ENCODE results near the gene SLC2A11. TPM values are rescaled to one million over a fixed set of nuclear protein-coding genes. Genes with fewer than 3 reads are reported as not detected.

SLC2A11 gene
- total and polyA plus RNA-seq, 10 of the 15 experiments (the other 5 are each of a cell fraction or from before 2014, with no cell fraction given) = 0.98 to 18.3 (median 8.6) TPM

DNA sequence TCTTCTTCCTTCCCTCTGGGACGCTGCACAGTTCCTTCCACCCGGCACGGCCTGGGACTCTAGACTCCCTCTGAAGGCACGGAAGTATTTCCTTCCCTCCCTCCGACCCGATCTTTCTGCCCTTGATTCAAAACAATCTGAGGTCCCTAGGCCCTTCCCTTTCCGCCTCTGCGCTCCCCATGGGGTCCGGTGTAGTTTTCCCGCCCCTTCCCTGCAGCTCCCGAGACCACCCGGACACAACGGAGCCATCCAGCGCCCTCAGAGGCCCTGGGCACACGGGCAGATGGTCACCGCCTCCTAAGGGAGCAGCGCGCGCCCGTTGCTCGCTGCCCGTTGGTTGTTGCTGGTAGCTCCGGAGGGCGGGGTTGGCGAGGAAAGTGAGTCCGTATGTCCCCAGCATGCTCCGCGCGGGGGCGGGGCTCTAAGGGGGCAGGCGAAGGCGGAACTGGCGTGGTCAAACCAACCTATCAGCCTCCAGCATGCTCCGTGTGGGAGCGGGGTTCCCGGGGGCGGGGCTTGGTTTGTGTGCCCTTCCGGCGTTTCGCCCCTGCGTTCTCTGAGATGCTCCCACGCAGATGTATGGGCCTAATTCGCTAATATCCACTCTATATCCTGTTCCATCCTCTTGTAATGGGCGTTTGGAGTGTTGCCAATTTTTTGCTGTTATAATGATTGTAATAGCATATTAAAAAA, 56.1 kb downstream of the SLC2A11 start (continued):
- TF ChIP-seq, protein P1, sequence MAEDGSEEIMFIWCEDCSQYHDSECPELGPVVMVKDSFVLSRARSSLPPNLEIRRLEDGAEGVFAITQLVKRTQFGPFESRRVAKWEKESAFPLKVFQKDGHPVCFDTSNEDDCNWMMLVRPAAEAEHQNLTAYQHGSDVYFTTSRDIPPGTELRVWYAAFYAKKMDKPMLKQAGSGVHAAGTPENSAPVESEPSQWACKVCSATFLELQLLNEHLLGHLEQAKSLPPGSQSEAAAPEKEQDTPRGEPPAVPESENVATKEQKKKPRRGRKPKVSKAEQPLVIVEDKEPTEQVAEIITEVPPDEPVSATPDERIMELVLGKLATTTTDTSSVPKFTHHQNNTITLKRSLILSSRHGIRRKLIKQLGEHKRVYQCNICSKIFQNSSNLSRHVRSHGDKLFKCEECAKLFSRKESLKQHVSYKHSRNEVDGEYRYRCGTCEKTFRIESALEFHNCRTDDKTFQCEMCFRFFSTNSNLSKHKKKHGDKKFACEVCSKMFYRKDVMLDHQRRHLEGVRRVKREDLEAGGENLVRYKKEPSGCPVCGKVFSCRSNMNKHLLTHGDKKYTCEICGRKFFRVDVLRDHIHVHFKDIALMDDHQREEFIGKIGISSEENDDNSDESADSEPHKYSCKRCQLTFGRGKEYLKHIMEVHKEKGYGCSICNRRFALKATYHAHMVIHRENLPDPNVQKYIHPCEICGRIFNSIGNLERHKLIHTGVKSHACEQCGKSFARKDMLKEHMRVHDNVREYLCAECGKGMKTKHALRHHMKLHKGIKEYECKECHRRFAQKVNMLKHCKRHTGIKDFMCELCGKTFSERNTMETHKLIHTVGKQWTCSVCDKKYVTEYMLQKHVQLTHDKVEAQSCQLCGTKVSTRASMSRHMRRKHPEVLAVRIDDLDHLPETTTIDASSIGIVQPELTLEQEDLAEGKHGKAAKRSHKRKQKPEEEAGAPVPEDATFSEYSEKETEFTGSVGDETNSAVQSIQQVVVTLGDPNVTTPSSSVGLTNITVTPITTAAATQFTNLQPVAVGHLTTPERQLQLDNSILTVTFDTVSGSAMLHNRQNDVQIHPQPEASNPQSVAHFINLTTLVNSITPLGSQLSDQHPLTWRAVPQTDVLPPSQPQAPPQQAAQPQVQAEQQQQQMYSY (CRISPR knock-in tag; IDR thresholded peaks at IDR 0.05) = no peak
- TF ChIP-seq NR2C1 (IDR thresholded peaks at IDR 0.05) = no peak
- TF ChIP-seq USF1 (IDR thresholded peaks at IDR 0.05; ENCODE audit: borderline replicate concordance, extremely low read length, insufficient read depth, low read depth, low read length) = no peak
- peak; percentile 98 for TF ChIP-seq PML (IDR thresholded peaks at IDR 0.05; ENCODE audit: low read length)
- peak; percentile 58; the same call in 1 of the 2 replicates for TF ChIP-seq NKRF (conservative IDR thresholded peaks at IDR 0.05)
- TF ChIP-seq GABPA (IDR thresholded peaks at IDR 0.05; ENCODE audit: low read depth) = peak; percentile 59; the same call in 1 of the 2 replicates
- no peak for TF ChIP-seq NFIC (IDR thresholded peaks at IDR 0.05; ENCODE audit: low read depth, low read length)
- 0 out of 2 replicates have a peak, but pooled peaks have one; percentile 35 for TF ChIP-seq CHD2 (IDR thresholded peaks at IDR 0.05; ENCODE audit: borderline replicate concordance, low read depth, low read length)
- peak; percentile 73 for TF ChIP-seq HDAC6 (IDR thresholded peaks at IDR 0.05; ENCODE audit: unreplicated experiment)
- peak; percentile 46; the same call in 1 of the 2 replicates for TF ChIP-seq ZBED1 (IDR thresholded peaks at IDR 0.05; ENCODE audit: borderline replicate concordance)
- no peak; the same call in 1 of the 2 replicates for TF ChIP-seq RFX5 (IDR thresholded peaks at IDR 0.05; ENCODE audit: low read depth, low read length)
- no peak for TF ChIP-seq TBL1XR1 (IDR thresholded peaks at IDR 0.05; ENCODE audit: low read depth, low read length)
- TF ChIP-seq SUPT20H (IDR thresholded peaks at IDR 0.05; ENCODE audit: borderline replicate concordance, control insufficient read depth, low read depth, low read length) = no peak
- TF ChIP-seq BACH1 (IDR thresholded peaks at IDR 0.05; ENCODE audit: borderline replicate concordance) = peak; percentile 64
- TF ChIP-seq TCF3 (IDR thresholded peaks at IDR 0.05; ENCODE audit: borderline replicate concordance, insufficient read depth, low read depth, low read length) = 0 out of 2 replicates have a peak, but pooled peaks have one; percentile 39
- peak; percentile 96 for TF ChIP-seq POLR2AphosphoS5 (IDR thresholded peaks at IDR 0.05; ENCODE audit: low read length)
- no peak for TF ChIP-seq BRCA1 (IDR thresholded peaks at IDR 0.05; ENCODE audit: low read depth, low read length)
- TF ChIP-seq ZNF622 (IDR thresholded peaks at IDR 0.05) = no peak
- TF ChIP-seq ZNF217 (IDR thresholded peaks at IDR 0.05) = no peak
- no peak for TF ChIP-seq KAT2A (conservative IDR thresholded peaks at IDR 0.05; ENCODE audit: control insufficient read depth, low read depth, low read length)
- TF ChIP-seq, protein P2, sequence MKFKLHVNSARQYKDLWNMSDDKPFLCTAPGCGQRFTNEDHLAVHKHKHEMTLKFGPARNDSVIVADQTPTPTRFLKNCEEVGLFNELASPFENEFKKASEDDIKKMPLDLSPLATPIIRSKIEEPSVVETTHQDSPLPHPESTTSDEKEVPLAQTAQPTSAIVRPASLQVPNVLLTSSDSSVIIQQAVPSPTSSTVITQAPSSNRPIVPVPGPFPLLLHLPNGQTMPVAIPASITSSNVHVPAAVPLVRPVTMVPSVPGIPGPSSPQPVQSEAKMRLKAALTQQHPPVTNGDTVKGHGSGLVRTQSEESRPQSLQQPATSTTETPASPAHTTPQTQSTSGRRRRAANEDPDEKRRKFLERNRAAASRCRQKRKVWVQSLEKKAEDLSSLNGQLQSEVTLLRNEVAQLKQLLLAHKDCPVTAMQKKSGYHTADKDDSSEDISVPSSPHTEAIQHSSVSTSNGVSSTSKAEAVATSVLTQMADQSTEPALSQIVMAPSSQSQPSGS (IDR thresholded peaks at IDR 0.05; ENCODE audit: low read length) = no peak
- peak in 1 of 2 experiments; percentile 63; a peak in 3 of 4 replicates for TF ChIP-seq IKZF2 (IDR thresholded peaks at IDR 0.05)
- no peak for TF ChIP-seq CEBPB (IDR thresholded peaks at IDR 0.05; ENCODE audit: borderline replicate concordance in 1 of 2, low read depth in 2 of 2, low read length in 2 of 2)

Data from GM12878 (cell line).